Gastroesophageal sphincter (tissue), 3 donors: ENCODE results near the gene CSMD2.

ENCODE experiments used
- CTCF ChIP-seq, 4 experiments: fragments of 200-600 bp in 2 of 4; fragments of 450-650 bp in 2 of 4; sonication (generic) in 1 of 4; IDR thresholded peaks; one replicate each; pipeline ENCODE4 v1.5.1; 2017 to 2019; ENCODE audit warnings: antibody characterized with exemption in 4 of 4, mild to moderate bottlenecking in 2 of 4, moderate library complexity in 2 of 4
- EP300 ChIP-seq: sonication (generic); formaldehyde crosslinking; IDR thresholded peaks from one replicate; pipeline ENCODE4 v1.6.1; 2017; ENCODE audit warnings: antibody characterized with exemption, mild to moderate bottlenecking
- POLR2A ChIP-seq, 2 donors: fragments of 450-650 bp; IDR thresholded peaks; one replicate each; pipeline ENCODE4 v1.6.1; 2017; ENCODE audit warnings: antibody characterized with exemption in 2 of 2, mild to moderate bottlenecking in 2 of 2, moderate library complexity in 1 of 2
- POLR2AphosphoS5 ChIP-seq: sonication (generic); formaldehyde crosslinking; IDR thresholded peaks from one replicate; pipeline ENCODE4 v1.6.1; 2017; ENCODE audit warnings: antibody characterized with exemption

- no peak for TF ChIP-seq POLR2AphosphoS5
- no peak for TF ChIP-seq CTCF (IDR thresholded peaks at IDR 0.05)
- no peak for TF ChIP-seq POLR2A (IDR thresholded peaks at IDR 0.05)
- TF ChIP-seq EP300: no peak
Observed at GRCh38 chr1:33898406-33898805, 266.6 kb downstream of the CSMD2 start.
